ENCODE data around the gene OR2A2. TPM values are rescaled to one million over a fixed set of nuclear protein-coding genes. Genes with fewer than 3 reads are reported as not detected.

Gene OR2A2
- total and polyA plus RNA-seq, 9 of the 15 experiments (the other 6 are each of a cell fraction or from before 2014, with no cell fraction given): not detected

DNA sequence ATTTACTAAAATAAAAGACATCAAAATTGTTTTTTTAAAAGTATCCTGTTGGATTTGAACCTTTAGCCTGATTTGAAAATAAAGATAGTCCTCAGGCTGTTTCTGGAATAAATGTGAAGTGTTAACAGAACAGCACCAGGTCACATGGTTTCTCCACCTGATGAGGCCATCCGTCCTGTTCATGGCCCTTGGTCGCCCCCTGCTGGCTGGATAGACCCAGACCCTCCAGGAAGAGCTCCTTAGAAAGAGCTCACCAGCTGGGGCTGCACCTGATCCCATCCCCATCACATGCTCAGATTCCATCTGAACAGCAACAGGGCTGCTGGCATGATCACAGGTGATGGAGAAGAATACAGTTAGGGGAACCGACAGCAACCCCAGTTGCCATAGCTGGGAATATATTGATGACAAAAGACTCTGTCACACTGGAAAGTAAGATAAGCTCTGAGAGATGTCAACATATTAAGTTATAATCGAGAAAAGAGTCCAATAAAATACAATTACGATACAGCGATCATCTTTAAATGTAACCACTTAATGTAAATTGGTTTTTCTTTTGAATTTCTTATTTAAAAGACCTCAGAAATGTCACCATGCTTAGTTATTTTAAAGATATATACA is 18.4 kb downstream of the OR2A2 start:
- H3K4me1 ChIP-seq (replicated peaks in 1 of 2; ENCODE audit: control insufficient read depth in 2 of 2, insufficient read depth in 2 of 2, low read length in 2 of 2): no peaks in the 10 kb centered on the region
- H4K20me1 ChIP-seq (replicated peaks; ENCODE audit: control insufficient read depth, insufficient read depth, low read length): no peaks in the 10 kb centered on the region
- CTCF ChIA-PET (ENCODE audit: low intra/inter-chr PET ratio): interaction anchor here (0.5 to 2.2 kb wide), 3 partner anchors 391 to 1416 kb away, joined by 3 to 26 read pairs (median 5); no protein-coding TSS in a partner anchor
- no peaks in the 10 kb centered on the region for H3K79me2 ChIP-seq (ENCODE audit: control insufficient read depth, insufficient read depth, low read length)
- FAIRE-seq (peak; percentile 92), ATAC-seq (peak; percentile 100), DNase-seq (ENCODE audit: extremely low read depth in 1 of 4, low spot score in 3 of 4) (peak; percentile 89 to 95 (median 94))
- H3K4me2 ChIP-seq (ENCODE audit: insufficient read depth, low read length): no peak overlapping the region
- no peak overlapping the region for H2AFZ ChIP-seq (ENCODE audit: low read depth, low read length)
- intact Hi-C loops (cut with micrococcal nuclease) (no loop called here), in situ Hi-C loops (cut with MboI) (no loop called here)
- H3K27ac ChIP-seq (ENCODE audit: extremely low read depth, low read depth, low read length): no peak overlapping the region
- no TSS peak for BruUV-seq (replicated peaks)
- H3K9ac ChIP-seq (ENCODE audit: insufficient read depth in 1 of 2, low read depth in 2 of 2, low read length in 2 of 2): no peak overlapping the region
- H3K4me3 ChIP-seq: no peak overlapping the region
- 0% methylated on average over 6 of the region's 6 CpGs for WGBS (ENCODE audit: insufficient coverage, low coverage, missing lambda C conversion rate)
- POLR2A ChIA-PET: interaction anchor here (0.6 to 1.2 kb wide), 7 partner anchors 10 to 1007 kb away, joined by 3 to 7 read pairs (median 4); no protein-coding TSS in a partner anchor
- no peaks in the 10 kb centered on the region for H3K27me3 ChIP-seq (ENCODE audit: control insufficient read depth in 2 of 2, insufficient read depth in 2 of 2, low read length in 2 of 2)
- no peaks in the 10 kb centered on the region for H3K9me3 ChIP-seq (replicated peaks; ENCODE audit: control insufficient read depth, insufficient read depth, low read depth, low read length)
- no peaks in the 10 kb centered on the region for H3K9me1 ChIP-seq (ENCODE audit: control insufficient read depth, insufficient read depth, low read length)
- no peaks in the 10 kb centered on the region for H3K36me3 ChIP-seq (ENCODE audit: control insufficient read depth, insufficient read depth, low read length)
- TF ChIP-seq, protein P1, sequence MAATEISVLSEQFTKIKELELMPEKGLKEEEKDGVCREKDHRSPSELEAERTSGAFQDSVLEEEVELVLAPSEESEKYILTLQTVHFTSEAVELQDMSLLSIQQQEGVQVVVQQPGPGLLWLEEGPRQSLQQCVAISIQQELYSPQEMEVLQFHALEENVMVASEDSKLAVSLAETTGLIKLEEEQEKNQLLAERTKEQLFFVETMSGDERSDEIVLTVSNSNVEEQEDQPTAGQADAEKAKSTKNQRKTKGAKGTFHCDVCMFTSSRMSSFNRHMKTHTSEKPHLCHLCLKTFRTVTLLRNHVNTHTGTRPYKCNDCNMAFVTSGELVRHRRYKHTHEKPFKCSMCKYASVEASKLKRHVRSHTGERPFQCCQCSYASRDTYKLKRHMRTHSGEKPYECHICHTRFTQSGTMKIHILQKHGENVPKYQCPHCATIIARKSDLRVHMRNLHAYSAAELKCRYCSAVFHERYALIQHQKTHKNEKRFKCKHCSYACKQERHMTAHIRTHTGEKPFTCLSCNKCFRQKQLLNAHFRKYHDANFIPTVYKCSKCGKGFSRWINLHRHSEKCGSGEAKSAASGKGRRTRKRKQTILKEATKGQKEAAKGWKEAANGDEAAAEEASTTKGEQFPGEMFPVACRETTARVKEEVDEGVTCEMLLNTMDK (IDR thresholded peaks at IDR 0.05; ENCODE audit: borderline replicate concordance, insufficient read depth, low read depth, low read length, poor library complexity, severe bottlenecking): peak; percentile 51
- TF ChIP-seq JUN (IDR thresholded peaks at IDR 0.05; ENCODE audit: borderline replicate concordance, low read depth, low read length) (peak; percentile 39; the same call in 1 of the 2 replicates), JUN (CRISPR knock-in tag; IDR thresholded peaks at IDR 0.05; ENCODE audit: borderline replicate concordance) (no peak), TARDBP (IDR thresholded peaks at IDR 0.05) (no peak), HDAC3 (IDR thresholded peaks at IDR 0.05; ENCODE audit: borderline replicate concordance, partially characterized antibody) (no peak), CHD2 (IDR thresholded peaks at IDR 0.05; ENCODE audit: low read depth, low read length) (no peak), MEIS2 (IDR thresholded peaks at IDR 0.05; ENCODE audit: partially characterized antibody) (no peak), ZNF347 (CRISPR knock-in tag; IDR thresholded peaks at IDR 0.05; ENCODE audit: low read depth) (no peak), NFE2 (IDR thresholded peaks at IDR 0.05; ENCODE audit: low read depth) (no peak), TBL1XR1 (IDR thresholded peaks at IDR 0.05; ENCODE audit: low read length in 2 of 2) (no peak), ILK (tag; IDR thresholded peaks at IDR 0.05; ENCODE audit: borderline replicate concordance, low read depth) (no peak), ZKSCAN8 (CRISPR knock-in tag; IDR thresholded peaks at IDR 0.05) (no peak), MAZ (CRISPR knock-in tag; conservative IDR thresholded peaks at IDR 0.05 in 1 of 2, IDR thresholded peaks at IDR 0.05 in 1 of 2) (0 out of 4 replicates have a peak, but pooled peaks of 1 of the 2 experiments have one; percentile 32), JUNB (CRISPR knock-in tag; conservative IDR thresholded peaks at IDR 0.05) (no peak), CCAR2 (IDR thresholded peaks at IDR 0.05; ENCODE audit: low read depth, low read length) (no peak), CBFA2T2 (conservative IDR thresholded peaks at IDR 0.05) (peak; percentile 62)
- TF ChIP-seq, protein P2, sequence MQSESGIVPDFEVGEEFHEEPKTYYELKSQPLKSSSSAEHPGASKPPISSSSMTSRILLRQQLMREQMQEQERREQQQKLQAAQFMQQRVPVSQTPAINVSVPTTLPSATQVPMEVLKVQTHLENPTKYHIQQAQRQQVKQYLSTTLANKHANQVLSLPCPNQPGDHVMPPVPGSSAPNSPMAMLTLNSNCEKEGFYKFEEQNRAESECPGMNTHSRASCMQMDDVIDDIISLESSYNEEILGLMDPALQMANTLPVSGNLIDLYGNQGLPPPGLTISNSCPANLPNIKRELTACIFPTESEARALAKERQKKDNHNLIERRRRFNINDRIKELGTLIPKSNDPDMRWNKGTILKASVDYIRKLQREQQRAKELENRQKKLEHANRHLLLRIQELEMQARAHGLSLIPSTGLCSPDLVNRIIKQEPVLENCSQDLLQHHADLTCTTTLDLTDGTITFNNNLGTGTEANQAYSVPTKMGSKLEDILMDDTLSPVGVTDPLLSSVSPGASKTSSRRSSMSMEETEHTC (IDR thresholded peaks at IDR 0.05): peak; percentile 91
- TF ChIP-seq, protein P3, sequence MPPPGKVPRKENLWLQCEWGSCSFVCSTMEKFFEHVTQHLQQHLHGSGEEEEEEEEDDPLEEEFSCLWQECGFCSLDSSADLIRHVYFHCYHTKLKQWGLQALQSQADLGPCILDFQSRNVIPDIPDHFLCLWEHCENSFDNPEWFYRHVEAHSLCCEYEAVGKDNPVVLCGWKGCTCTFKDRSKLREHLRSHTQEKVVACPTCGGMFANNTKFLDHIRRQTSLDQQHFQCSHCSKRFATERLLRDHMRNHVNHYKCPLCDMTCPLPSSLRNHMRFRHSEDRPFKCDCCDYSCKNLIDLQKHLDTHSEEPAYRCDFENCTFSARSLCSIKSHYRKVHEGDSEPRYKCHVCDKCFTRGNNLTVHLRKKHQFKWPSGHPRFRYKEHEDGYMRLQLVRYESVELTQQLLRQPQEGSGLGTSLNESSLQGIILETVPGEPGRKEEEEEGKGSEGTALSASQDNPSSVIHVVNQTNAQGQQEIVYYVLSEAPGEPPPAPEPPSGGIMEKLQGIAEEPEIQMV (tag; conservative IDR thresholded peaks at IDR 0.05; ENCODE audit: low read depth): no peak

Data from K562 (cell line).